Loucy (cell line): ENCODE data around the gene VPS35L.

ENCODE experiments used
- EZH2phosphoT487 ChIP-seq: fragments of 200-600 bp; IDR thresholded peaks from 2 replicates; pipeline ENCODE4 v1.6.1; 2018; ENCODE audit warnings: antibody characterized with exemption, mild to moderate bottlenecking, moderate library complexity, borderline replicate concordance
- TF ChIP-seq, protein P1 (sequence below): fragments of 200-600 bp; sonication (generic); conservative IDR thresholded peaks from 2 replicates; pipeline ENCODE4 v1.5.1; 2014; ENCODE audit warnings: mild to moderate bottlenecking, antibody characterized with exemption, low read length

- TF ChIP-seq, protein P1, sequence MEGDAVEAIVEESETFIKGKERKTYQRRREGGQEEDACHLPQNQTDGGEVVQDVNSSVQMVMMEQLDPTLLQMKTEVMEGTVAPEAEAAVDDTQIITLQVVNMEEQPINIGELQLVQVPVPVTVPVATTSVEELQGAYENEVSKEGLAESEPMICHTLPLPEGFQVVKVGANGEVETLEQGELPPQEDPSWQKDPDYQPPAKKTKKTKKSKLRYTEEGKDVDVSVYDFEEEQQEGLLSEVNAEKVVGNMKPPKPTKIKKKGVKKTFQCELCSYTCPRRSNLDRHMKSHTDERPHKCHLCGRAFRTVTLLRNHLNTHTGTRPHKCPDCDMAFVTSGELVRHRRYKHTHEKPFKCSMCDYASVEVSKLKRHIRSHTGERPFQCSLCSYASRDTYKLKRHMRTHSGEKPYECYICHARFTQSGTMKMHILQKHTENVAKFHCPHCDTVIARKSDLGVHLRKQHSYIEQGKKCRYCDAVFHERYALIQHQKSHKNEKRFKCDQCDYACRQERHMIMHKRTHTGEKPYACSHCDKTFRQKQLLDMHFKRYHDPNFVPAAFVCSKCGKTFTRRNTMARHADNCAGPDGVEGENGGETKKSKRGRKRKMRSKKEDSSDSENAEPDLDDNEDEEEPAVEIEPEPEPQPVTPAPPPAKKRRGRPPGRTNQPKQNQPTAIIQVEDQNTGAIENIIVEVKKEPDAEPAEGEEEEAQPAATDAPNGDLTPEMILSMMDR: no peak
- no peak for TF ChIP-seq EZH2phosphoT487
Measured at GRCh38 chr16:19528666-19529065, 26.8 kb upstream of the VPS35L start.
